ENCODE measurements around the gene TRIM17. TPM values are rescaled to one million over a fixed set of nuclear protein-coding genes. Genes with fewer than 3 reads are reported as not detected.

TRIM17 gene
- total RNA-seq, 2 donors from 2014 or later: 8.4 to 19.6 TPM

GRCh38 chr1:228372183-228373003 lies 44.3 kb downstream of the TRIM17 start:
- TF ChIP-seq, protein P1, sequence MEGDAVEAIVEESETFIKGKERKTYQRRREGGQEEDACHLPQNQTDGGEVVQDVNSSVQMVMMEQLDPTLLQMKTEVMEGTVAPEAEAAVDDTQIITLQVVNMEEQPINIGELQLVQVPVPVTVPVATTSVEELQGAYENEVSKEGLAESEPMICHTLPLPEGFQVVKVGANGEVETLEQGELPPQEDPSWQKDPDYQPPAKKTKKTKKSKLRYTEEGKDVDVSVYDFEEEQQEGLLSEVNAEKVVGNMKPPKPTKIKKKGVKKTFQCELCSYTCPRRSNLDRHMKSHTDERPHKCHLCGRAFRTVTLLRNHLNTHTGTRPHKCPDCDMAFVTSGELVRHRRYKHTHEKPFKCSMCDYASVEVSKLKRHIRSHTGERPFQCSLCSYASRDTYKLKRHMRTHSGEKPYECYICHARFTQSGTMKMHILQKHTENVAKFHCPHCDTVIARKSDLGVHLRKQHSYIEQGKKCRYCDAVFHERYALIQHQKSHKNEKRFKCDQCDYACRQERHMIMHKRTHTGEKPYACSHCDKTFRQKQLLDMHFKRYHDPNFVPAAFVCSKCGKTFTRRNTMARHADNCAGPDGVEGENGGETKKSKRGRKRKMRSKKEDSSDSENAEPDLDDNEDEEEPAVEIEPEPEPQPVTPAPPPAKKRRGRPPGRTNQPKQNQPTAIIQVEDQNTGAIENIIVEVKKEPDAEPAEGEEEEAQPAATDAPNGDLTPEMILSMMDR (conservative IDR thresholded peaks at IDR 0.05): no peak
- no peaks in the 10 kb centered on the region for H3K27me3 ChIP-seq (ENCODE audit: control insufficient read depth, insufficient read depth, low read length, poor library complexity, severe bottlenecking)
- H3K36me3 Mint-ChIP-seq (ENCODE audit: low read depth): no peaks in the 10 kb centered on the region
- no peak overlapping the region for H3K27ac Mint-ChIP-seq
- H3K9me3 Mint-ChIP-seq: no peaks in the 10 kb centered on the region
- H3K4me3 ChIP-seq (ENCODE audit: low read length): no peak overlapping the region
- peaks cover 3% of the 10 kb centered on the region for H3K4me1 Mint-ChIP-seq
- 87 to 91% methylated on average over 19 to 34 of the region's 34 CpGs for WGBS, 2 experiments (ENCODE audit: insufficient coverage in 1 of 2, insufficient read length in 1 of 2)
- DNase-seq: no peak
- peaks cover under 1% of the 10 kb centered on the region for H3K27me3 Mint-ChIP-seq (ENCODE audit: insufficient read depth)
- no peaks in the 10 kb centered on the region for H3K36me3 ChIP-seq (ENCODE audit: control insufficient read depth, insufficient read depth, low read length)
- H3K4me3 Mint-ChIP-seq: no peak overlapping the region
- H3K4me1 ChIP-seq (ENCODE audit: control insufficient read depth, insufficient read depth, low read length): peaks cover 4% of the 10 kb centered on the region
- no peak overlapping the region for H3K9ac ChIP-seq (ENCODE audit: extremely low read depth, low read length, poor library complexity, severe bottlenecking)
- H3K9me3 ChIP-seq (ENCODE audit: control insufficient read depth, low read length): no peaks in the 10 kb centered on the region
- H3K27ac ChIP-seq (ENCODE audit: low read depth, low read length): no peak overlapping the region

- WGBS, 2 experiments (ENCODE audit: insufficient coverage in 1 of 2, insufficient read length in 1 of 2): 81 to 84% methylated on average over 4 of the region's 4 CpGs
- H3K36me3 Mint-ChIP-seq (ENCODE audit: low read depth): no peaks in the 10 kb centered on the region
- TF ChIP-seq, protein P1 (conservative IDR thresholded peaks at IDR 0.05): no peak
- DNase-seq: no peak
- H3K9me3 Mint-ChIP-seq: no peaks in the 10 kb centered on the region
- Histone ChIP-seq H3K4me1 (ENCODE audit: control insufficient read depth, insufficient read depth, low read length) (peaks cover 4% of the 10 kb centered on the region), H3K4me3 (ENCODE audit: low read length) (no peak overlapping the region), H3K9ac (ENCODE audit: extremely low read depth, low read length, poor library complexity, severe bottlenecking) (no peak overlapping the region), H3K27ac (ENCODE audit: low read depth, low read length) (no peak overlapping the region), H3K9me3 (ENCODE audit: control insufficient read depth, low read length) (no peaks in the 10 kb centered on the region), H3K36me3 (ENCODE audit: control insufficient read depth, insufficient read depth, low read length) (no peaks in the 10 kb centered on the region), H3K27me3 (ENCODE audit: control insufficient read depth, insufficient read depth, low read length, poor library complexity, severe bottlenecking) (no peaks in the 10 kb centered on the region)
- H3K27me3 Mint-ChIP-seq (ENCODE audit: insufficient read depth): no peaks in the 10 kb centered on the region
- no peak overlapping the region for H3K27ac Mint-ChIP-seq
- H3K4me3 Mint-ChIP-seq: no peak overlapping the region
- peaks cover 3% of the 10 kb centered on the region for H3K4me1 Mint-ChIP-seq
These were observed 44.9 kb downstream of the TRIM17 start for GRCh38 chr1:228371741-228372182.

GRCh38 chr1:228370941-228371740 lies 45.5 kb downstream of the TRIM17 start:
- TF ChIP-seq, protein P1 (conservative IDR thresholded peaks at IDR 0.05): no peak
- no peaks in the 10 kb centered on the region for H3K9me3 ChIP-seq (ENCODE audit: control insufficient read depth, low read length)
- no peaks in the 10 kb centered on the region for H3K27me3 ChIP-seq (ENCODE audit: control insufficient read depth, insufficient read depth, low read length, poor library complexity, severe bottlenecking)
- H3K9me3 Mint-ChIP-seq: no peaks in the 10 kb centered on the region
- H3K4me1 Mint-ChIP-seq: peaks cover 3% of the 10 kb centered on the region
- H3K36me3 Mint-ChIP-seq (ENCODE audit: low read depth): no peaks in the 10 kb centered on the region
- WGBS, 2 experiments (ENCODE audit: insufficient coverage in 1 of 2, insufficient read length in 1 of 2): 93 to 95% methylated on average over 34 to 50 of the region's 50 CpGs
- no peak overlapping the region for H3K27ac Mint-ChIP-seq
- peaks cover 4% of the 10 kb centered on the region for H3K4me1 ChIP-seq (ENCODE audit: control insufficient read depth, insufficient read depth, low read length)
- DNase-seq: no peak
- H3K4me3 ChIP-seq (ENCODE audit: low read length): no peak overlapping the region
- H3K27me3 Mint-ChIP-seq (ENCODE audit: insufficient read depth): no peaks in the 10 kb centered on the region
- H3K4me3 Mint-ChIP-seq: no peak overlapping the region
- no peak overlapping the region for H3K27ac ChIP-seq (ENCODE audit: low read depth, low read length)
- no peaks in the 10 kb centered on the region for H3K36me3 ChIP-seq (ENCODE audit: control insufficient read depth, insufficient read depth, low read length)
- no peak overlapping the region for H3K9ac ChIP-seq (ENCODE audit: extremely low read depth, low read length, poor library complexity, severe bottlenecking)
